Measurements from ENCODE around the gene NPHP4. TPM values are rescaled to one million over a fixed set of nuclear protein-coding genes. Genes with fewer than 3 reads are reported as not detected.

Gene NPHP4
- total RNA-seq, 1 experiment from 2014 or later: 20.0 TPM

- ChIA-PET RAD21 (ENCODE audit: low non-redundant PET in 1 of 2, low total read pairs in 2 of 2, uncharacterized antibody in 2 of 2, unreplicated experiment in 2 of 2) (no interaction called here), POLR2A (no interaction called here), CTCF (no interaction called here)
- Histone ChIP-seq H3K9ac (ENCODE audit: low read length) (no peak overlapping the region), H3K4me2 (ENCODE audit: low read length) (no peak overlapping the region), H3K27me3 (ENCODE audit: insufficient read depth, low read length) (no peaks in the 10 kb centered on the region), H3K9me3 (ENCODE audit: control insufficient read depth in 1 of 2, insufficient read depth in 1 of 2, low read depth in 1 of 2, low read length in 2 of 2) (no peaks in the 10 kb centered on the region), H2AFZ (ENCODE audit: low read depth, low read length, poor library complexity, severe bottlenecking) (no peak overlapping the region), H4K20me1 (ENCODE audit: insufficient read depth) (no peaks in the 10 kb centered on the region), H3K4me1 (ENCODE audit: control insufficient read depth in 1 of 2, insufficient read depth in 2 of 2, low read length in 2 of 2) (peaks cover 5 to 6% of the 10 kb centered on the region in 2 experiments; a peak in 3 of 4 replicates), H3K4me3 (replicated peaks in 1 of 2; ENCODE audit: low read depth in 1 of 2, low read length in 2 of 2) (no peak overlapping the region), H3K27ac (ENCODE audit: low read depth, low read length) (no peak overlapping the region), H3K9me2 (ENCODE audit: insufficient read depth) (no peaks in the 10 kb centered on the region), H3K79me2 (ENCODE audit: insufficient read depth, low read length) (no peaks in the 10 kb centered on the region), H3K36me3 (ENCODE audit: control insufficient read depth in 1 of 2, insufficient read depth in 2 of 2, low read length in 2 of 2) (no peaks in the 10 kb centered on the region)
- ATAC-seq: no peak
- DNase-seq (ENCODE audit: low read depth, low spot score): no peak
- no peak for TF ChIP-seq SRF (IDR thresholded peaks at IDR 0.05; ENCODE audit: low read depth)
- no peak for TF ChIP-seq ZBTB33 (IDR thresholded peaks at IDR 0.05; ENCODE audit: extremely low read depth, insufficient replicate concordance, low read length)
- TF ChIP-seq POLR2AphosphoS5 (IDR thresholded peaks at IDR 0.05; ENCODE audit: low read depth, low read length): no peak
- TF ChIP-seq POLR2A (IDR thresholded peaks at IDR 0.05; ENCODE audit: borderline replicate concordance, extremely low read depth, insufficient read depth, insufficient read length): no peak
- TF ChIP-seq FOSL1 (IDR thresholded peaks at IDR 0.05; ENCODE audit: low read depth): no peak
- TF ChIP-seq EGR1 (IDR thresholded peaks at IDR 0.05; ENCODE audit: low read depth): no peak
- no peak for TF ChIP-seq JUND (IDR thresholded peaks at IDR 0.05)
- TF ChIP-seq CEBPB (IDR thresholded peaks at IDR 0.05; ENCODE audit: low read depth): no peak
- TF ChIP-seq ZNF274 (IDR thresholded peaks at IDR 0.05; ENCODE audit: low read depth, low read length): no peak
- no peak for TF ChIP-seq ELF1 (IDR thresholded peaks at IDR 0.05; ENCODE audit: borderline replicate concordance, low read depth)
- no peak for TF ChIP-seq EZH2 (IDR thresholded peaks at IDR 0.05)
- no peak for TF ChIP-seq SP1 (IDR thresholded peaks at IDR 0.05; ENCODE audit: low read depth)
- TF ChIP-seq, protein P1, sequence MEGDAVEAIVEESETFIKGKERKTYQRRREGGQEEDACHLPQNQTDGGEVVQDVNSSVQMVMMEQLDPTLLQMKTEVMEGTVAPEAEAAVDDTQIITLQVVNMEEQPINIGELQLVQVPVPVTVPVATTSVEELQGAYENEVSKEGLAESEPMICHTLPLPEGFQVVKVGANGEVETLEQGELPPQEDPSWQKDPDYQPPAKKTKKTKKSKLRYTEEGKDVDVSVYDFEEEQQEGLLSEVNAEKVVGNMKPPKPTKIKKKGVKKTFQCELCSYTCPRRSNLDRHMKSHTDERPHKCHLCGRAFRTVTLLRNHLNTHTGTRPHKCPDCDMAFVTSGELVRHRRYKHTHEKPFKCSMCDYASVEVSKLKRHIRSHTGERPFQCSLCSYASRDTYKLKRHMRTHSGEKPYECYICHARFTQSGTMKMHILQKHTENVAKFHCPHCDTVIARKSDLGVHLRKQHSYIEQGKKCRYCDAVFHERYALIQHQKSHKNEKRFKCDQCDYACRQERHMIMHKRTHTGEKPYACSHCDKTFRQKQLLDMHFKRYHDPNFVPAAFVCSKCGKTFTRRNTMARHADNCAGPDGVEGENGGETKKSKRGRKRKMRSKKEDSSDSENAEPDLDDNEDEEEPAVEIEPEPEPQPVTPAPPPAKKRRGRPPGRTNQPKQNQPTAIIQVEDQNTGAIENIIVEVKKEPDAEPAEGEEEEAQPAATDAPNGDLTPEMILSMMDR (IDR thresholded peaks at IDR 0.05 in 2 of 3, conservative IDR thresholded peaks at IDR 0.05 in 1 of 3; ENCODE audit: borderline replicate concordance in 1 of 3, insufficient read depth in 1 of 3, low read depth in 2 of 3, low read length in 2 of 3): no peak
- TF ChIP-seq ZFX (IDR thresholded peaks at IDR 0.05): no peak
- no peak for TF ChIP-seq REST (IDR thresholded peaks at IDR 0.05; ENCODE audit: low read depth)
- no peak for TF ChIP-seq RAD21 (IDR thresholded peaks at IDR 0.05; ENCODE audit: low read depth)
- TF ChIP-seq YY1 (IDR thresholded peaks at IDR 0.05; ENCODE audit: extremely low read depth, insufficient replicate concordance, low read depth, low read length): no peak
- TF ChIP-seq SIN3A (IDR thresholded peaks at IDR 0.05; ENCODE audit: low read depth): no peak
- no peak for TF ChIP-seq EZH2phosphoT487 (IDR thresholded peaks at IDR 0.05; ENCODE audit: borderline replicate concordance)
- TF ChIP-seq, protein P2, sequence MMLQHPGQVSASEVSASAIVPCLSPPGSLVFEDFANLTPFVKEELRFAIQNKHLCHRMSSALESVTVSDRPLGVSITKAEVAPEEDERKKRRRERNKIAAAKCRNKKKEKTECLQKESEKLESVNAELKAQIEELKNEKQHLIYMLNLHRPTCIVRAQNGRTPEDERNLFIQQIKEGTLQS (IDR thresholded peaks at IDR 0.05): no peak
- intact Hi-C loops (cut with micrococcal nuclease): no loop called here
- no TSS peak for BruUV-seq (replicated peaks)
Measured at GRCh38 chr1:5913876-5914275, 78.3 kb downstream of the NPHP4 start.
